Uterus (tissue), 4 donors: ENCODE results near the gene SCUBE1. TPM values are rescaled to one million over a fixed set of nuclear protein-coding genes. Genes with fewer than 3 reads are reported as not detected.

Experiments
- DNase-seq, 2 donors: peaks; one replicate each; pipeline ENCODE4 v3.0.0-alpha.2; 2019 to 2020
- H3K27ac ChIP-seq, 2 donors: fragments of 200-600 bp; sonication (generic); 1 replicate in 1 of 2; 2 replicates in 1 of 2; pipeline ENCODE4 v1.5.1; 2016 to 2018
- H3K27me3 ChIP-seq, 2 donors: fragments of 200-600 bp; sonication (generic); one replicate each; pipeline ENCODE4 v1.5.1; 2018 to 2019; ENCODE audit warnings: control low read depth in 1 of 2
- H3K36me3 ChIP-seq, 2 donors: fragments of 200-600 bp; sonication (generic); one replicate each; pipeline ENCODE4 v1.5.1; 2019; ENCODE audit warnings: control low read depth in 1 of 2
- H3K4me1 ChIP-seq, 2 donors: fragments of 200-600 bp; sonication (generic); one replicate each; pipeline ENCODE4 v1.5.1; 2018 to 2019; ENCODE audit warnings: control low read depth in 1 of 2
- H3K4me3 ChIP-seq, 2 donors: fragments of 200-600 bp; sonication (generic); 1 replicate in 1 of 2; 2 replicates in 1 of 2; pipeline ENCODE4 v1.5.1; 2018 to 2019; ENCODE audit warnings: mild to moderate bottlenecking in 1 of 2
- H3K9me3 ChIP-seq, 2 donors: fragments of 200-600 bp; sonication (generic); one replicate each; pipeline ENCODE4 v1.5.1; 2019; ENCODE audit warnings: control low read depth in 1 of 2
- CTCF ChIP-seq, 4 experiments: fragments of 200-600 bp in 2 of 4; fragments of 450-650 bp in 2 of 4; sonication (generic) in 2 of 4; IDR thresholded peaks; one replicate each; pipeline ENCODE4 v1.5.1; 2016 to 2019; ENCODE audit warnings: antibody characterized with exemption in 4 of 4, mild to moderate bottlenecking in 2 of 4, moderate library complexity in 1 of 4
- POLR2A ChIP-seq, 2 donors: fragments of 450-650 bp; IDR thresholded peaks; one replicate each; pipeline ENCODE4 v1.6.1; 2016; ENCODE audit warnings: antibody characterized with exemption in 2 of 2, mild to moderate bottlenecking in 1 of 2, moderate library complexity in 1 of 2
- intact Hi-C: fragments of 100-400 bp; cut with DNase I; formaldehyde crosslinking; loops from one replicate; pipeline ENCODE4 v1.15.1; 2023; ENCODE audit warnings: low total_unique reads
- total RNA-seq, 4 donors: library from RNA; depleted of rRNA in 3 of 4; stranded (reverse); fragments of >200 nt in 3 of 4; gene quantifications; one replicate each; pipeline versions ENCODE4 v1.1.0 to v1.2.4, GENCODE V29; 2014 to 2023
- donor health status: DM: yes; HTN: yes; CAD: no.

Gene SCUBE1
- total RNA-seq, 4 donors from 2014 or later = 0.14 to 1.7 (median 0.26) TPM; not detected in 1

GRCh38 chr22:43370036-43370435 is 26.9 kb upstream of the SCUBE1 start:
- TF ChIP-seq CTCF (IDR thresholded peaks at IDR 0.05) = no peak
- no peak for TF ChIP-seq POLR2A (IDR thresholded peaks at IDR 0.05)
- no peaks in the 10 kb centered on the region for H3K4me1 ChIP-seq
- H3K9me3 ChIP-seq = no peaks in the 10 kb centered on the region
- DNase-seq = no peak
- H3K27me3 ChIP-seq = peaks cover 0 to 9% of the 10 kb centered on the region in 2 donors
- H3K4me3 ChIP-seq = no peak overlapping the region
- intact Hi-C loops = no loop called here
- no peak overlapping the region for H3K27ac ChIP-seq
- no peaks in the 10 kb centered on the region for H3K36me3 ChIP-seq

- DNase-seq = no peak
- peaks cover 0 to 4% of the 10 kb centered on the region in 2 donors for H3K27me3 ChIP-seq
These were observed 22.7 kb upstream of the SCUBE1 start for GRCh38 chr22:43365715-43366440.

GRCh38 chr22:43364169-43364435 is 20.9 kb upstream of the SCUBE1 start:
- Histone ChIP-seq H3K36me3 (no peaks in the 10 kb centered on the region), H3K9me3 (no peaks in the 10 kb centered on the region), H3K27me3 (no peaks in the 10 kb centered on the region), H3K4me3 (no peak overlapping the region), H3K27ac (no peak overlapping the region), H3K4me1 (no peaks in the 10 kb centered on the region)
- intact Hi-C loops = no loop called here
- TF ChIP-seq POLR2A (IDR thresholded peaks at IDR 0.05) = no peak
- no peak for TF ChIP-seq CTCF (IDR thresholded peaks at IDR 0.05)
- DNase-seq = no peak

More at GRCh38 chr22:43365715-43366440, 22.7 kb upstream of the SCUBE1 start:
- Histone ChIP-seq H3K27ac (no peak overlapping the region), H3K4me3 (no peak overlapping the region), H3K9me3 (no peaks in the 10 kb centered on the region), H3K4me1 (no peaks in the 10 kb centered on the region), H3K36me3 (no peaks in the 10 kb centered on the region)
- intact Hi-C loops = no loop called here
- TF ChIP-seq POLR2A (IDR thresholded peaks at IDR 0.05) = no peak
- TF ChIP-seq CTCF (IDR thresholded peaks at IDR 0.05) = no peak

GRCh38 chr22:43363315-43364168 is 20.4 kb upstream of the SCUBE1 start:
- no peak for TF ChIP-seq CTCF (IDR thresholded peaks at IDR 0.05)
- no peak for TF ChIP-seq POLR2A (IDR thresholded peaks at IDR 0.05)
- no peaks in the 10 kb centered on the region for H3K36me3 ChIP-seq
- intact Hi-C loops = no loop called here
- no peak overlapping the region for H3K27ac ChIP-seq
- H3K4me1 ChIP-seq = no peaks in the 10 kb centered on the region
- DNase-seq = no peak
- no peak overlapping the region for H3K4me3 ChIP-seq
- no peaks in the 10 kb centered on the region for H3K27me3 ChIP-seq
- H3K9me3 ChIP-seq = no peaks in the 10 kb centered on the region

GRCh38 chr22:43360576-43360975 is 17.4 kb upstream of the SCUBE1 start:
- no peak overlapping the region for H3K4me3 ChIP-seq
- no peaks in the 10 kb centered on the region for H3K36me3 ChIP-seq
- H3K27me3 ChIP-seq = no peaks in the 10 kb centered on the region
- DNase-seq = no peak
- H3K4me1 ChIP-seq = no peaks in the 10 kb centered on the region
- H3K27ac ChIP-seq = no peak overlapping the region
- TF ChIP-seq POLR2A (IDR thresholded peaks at IDR 0.05) (no peak), CTCF (IDR thresholded peaks at IDR 0.05) (no peak)
- intact Hi-C loops = no loop called here
- H3K9me3 ChIP-seq = no peaks in the 10 kb centered on the region
